H9 (cell line): ENCODE results near the gene KDM4C. TPM values are rescaled to one million over a fixed set of nuclear protein-coding genes. Genes with fewer than 3 reads are reported as not detected.

Experiments used
- DNase-seq: peaks from one replicate; pipeline ENCODE4 v3.0.0-alpha.2; 2017
- H2AFZ ChIP-seq: one replicate; pipeline ENCODE4 v1.6.1; 2013; ENCODE audit warnings: mild to moderate bottlenecking, low read length, control low read depth, moderate library complexity
- H2AK5ac ChIP-seq: 2 replicates; pipeline ENCODE4 v1.6.1; 2013; ENCODE audit warnings: low read length, control low read depth, mixed read lengths; ENCODE audit not compliant: insufficient read length
- H2BK120ac ChIP-seq: one replicate; pipeline ENCODE4 v1.6.1; 2013; ENCODE audit warnings: low read depth, mild to moderate bottlenecking, low read length, control low read depth, inconsistent platforms; ENCODE audit not compliant: poor library complexity, severe bottlenecking
- H2BK12ac ChIP-seq: 2 replicates; pipeline ENCODE4 v1.6.1; 2013; ENCODE audit warnings: low read length, control low read depth, mixed read lengths, low read depth; ENCODE audit not compliant: insufficient read length
- H2BK15ac ChIP-seq: 2 replicates; pipeline ENCODE4 v1.6.1; 2013; ENCODE audit warnings: low read depth, low read length, control low read depth
- H2BK20ac ChIP-seq: one replicate; pipeline ENCODE4 v1.6.1; 2013; ENCODE audit warnings: low read depth, mild to moderate bottlenecking, low read length, control low read depth, inconsistent platforms; ENCODE audit not compliant: poor library complexity, severe bottlenecking
- H2BK5ac ChIP-seq: 2 replicates; pipeline ENCODE4 v1.6.1; 2013; ENCODE audit warnings: low read length, control low read depth, mixed read lengths; ENCODE audit not compliant: insufficient read length
- H3K14ac ChIP-seq: 2 replicates; pipeline ENCODE4 v1.6.1; 2013; ENCODE audit warnings: low read length, control low read depth; ENCODE audit not compliant: insufficient read depth
- H3K18ac ChIP-seq: 2 replicates; pipeline ENCODE4 v1.6.1; 2013; ENCODE audit warnings: low read depth, mild to moderate bottlenecking, mixed read lengths, low read length, control low read depth; ENCODE audit not compliant: insufficient read length
- H3K23ac ChIP-seq: 2 replicates; pipeline ENCODE4 v1.6.1; 2013; ENCODE audit warnings: low read length, control low read depth, mixed read lengths, low read depth; ENCODE audit not compliant: insufficient read length
- H3K23me2 ChIP-seq: 2 replicates; pipeline ENCODE4 v1.6.1; 2013; ENCODE audit warnings: low read depth, mild to moderate bottlenecking, mixed read lengths, low read length, control low read depth; ENCODE audit not compliant: insufficient read length, poor library complexity, severe bottlenecking
- H3K27ac ChIP-seq: 2 replicates; pipeline ENCODE4 v1.5.1; 2013; ENCODE audit warnings: low read length, control low read depth, mixed read lengths, low read depth; ENCODE audit not compliant: insufficient read length
- H3K27me3 ChIP-seq: 2 replicates; pipeline ENCODE4 v1.6.1; 2013; ENCODE audit warnings: low read length, control low read depth, inconsistent platforms; ENCODE audit not compliant: insufficient read depth
- H3K4ac ChIP-seq: 2 replicates; pipeline ENCODE4 v1.6.1; 2013; ENCODE audit warnings: low read depth, mild to moderate bottlenecking, control low read depth, inconsistent platforms, low read length, moderate library complexity
- H3K4me1 ChIP-seq: 2 replicates; pipeline ENCODE4 v1.6.1; 2013; ENCODE audit warnings: low read length, control low read depth, inconsistent platforms; ENCODE audit not compliant: insufficient read depth
- H3K4me2 ChIP-seq: 2 replicates; pipeline ENCODE4 v1.6.1; 2013; ENCODE audit warnings: low read length, control low read depth, mixed read lengths; ENCODE audit not compliant: insufficient read length, insufficient read depth
- H3K56ac ChIP-seq: 2 replicates; pipeline ENCODE4 v1.6.1; 2013; ENCODE audit warnings: low read depth, mild to moderate bottlenecking, mixed read lengths, low read length, control low read depth; ENCODE audit not compliant: insufficient read length
- H3K79me1 ChIP-seq: 2 replicates; pipeline ENCODE4 v1.6.1; 2013; ENCODE audit warnings: low read depth, mild to moderate bottlenecking, moderate library complexity, low read length, control low read depth, inconsistent platforms; ENCODE audit not compliant: insufficient read depth, poor library complexity, severe bottlenecking
- H3K79me2 ChIP-seq: 2 replicates; pipeline ENCODE4 v1.6.1; 2013; ENCODE audit warnings: low read length, control low read depth, inconsistent platforms; ENCODE audit not compliant: insufficient read depth
- H3K9ac ChIP-seq: 2 replicates; pipeline ENCODE4 v1.6.1; 2013; ENCODE audit warnings: low read length, control low read depth, mixed read lengths; ENCODE audit not compliant: insufficient read length; ENCODE audit errors: extremely low read depth
- H3K9me3 ChIP-seq: one replicate; pipeline ENCODE4 v1.6.1; 2013; ENCODE audit warnings: low read depth, low read length, inconsistent platforms; ENCODE audit not compliant: control insufficient read depth
- H3T11ph ChIP-seq: one replicate; pipeline ENCODE4 v1.6.1; 2013; ENCODE audit warnings: mild to moderate bottlenecking, low read length, control low read depth, inconsistent platforms
- H4K20me1 ChIP-seq: one replicate; pipeline ENCODE4 v1.6.1; 2013; ENCODE audit not compliant: control insufficient read depth, insufficient read length, insufficient read depth
- H4K5ac ChIP-seq: 2 replicates; pipeline ENCODE4 v1.6.1; 2013; ENCODE audit warnings: low read depth, mild to moderate bottlenecking, mixed read lengths, low read length, control low read depth; ENCODE audit not compliant: insufficient read length
- H4K8ac ChIP-seq: replicated peaks from 2 replicates; pipeline ENCODE4 v1.6.1; 2013; ENCODE audit warnings: low read length, control low read depth, mixed read lengths, low read depth; ENCODE audit not compliant: insufficient read length
- H4K91ac ChIP-seq: 2 replicates; pipeline ENCODE4 v1.6.1; 2013; ENCODE audit warnings: low read depth, mild to moderate bottlenecking, moderate library complexity, mixed read lengths, low read length, control low read depth; ENCODE audit not compliant: insufficient read length
- H3K27ac Mint-ChIP-seq, 3 experiments: 2 replicates in 2 of 3; 3 replicates in 1 of 3; pipeline ENCODE4 v1.8.0; 2020 to 2021; ENCODE audit warnings: mixed read lengths in 3 of 3, mild to moderate bottlenecking in 1 of 3, moderate library complexity in 1 of 3
- H3K27me3 Mint-ChIP-seq: 2 replicates; pipeline ENCODE4 v1.8.0; 2021; ENCODE audit warnings: low read depth, mild to moderate bottlenecking, moderate library complexity, mixed read lengths
- H3K36me3 Mint-ChIP-seq, 3 experiments: 2 replicates in 2 of 3; 3 replicates in 1 of 3; pipeline ENCODE4 v1.8.0; 2020 to 2021; ENCODE audit warnings: low read depth in 3 of 3, mixed read lengths in 3 of 3; ENCODE audit not compliant: insufficient read depth in 1 of 3
- H3K4me1 Mint-ChIP-seq, 2 experiments: 2 replicates each; pipeline ENCODE4 v1.8.0; 2020; ENCODE audit warnings: mixed read lengths in 2 of 2
- H3K4me3 Mint-ChIP-seq, 2 experiments: 2 replicates in 1 of 2; 3 replicates in 1 of 2; pipeline ENCODE4 v1.8.0; 2020 to 2021; ENCODE audit warnings: mild to moderate bottlenecking in 2 of 2, mixed read lengths in 2 of 2, moderate library complexity in 1 of 2
- H3K9me3 Mint-ChIP-seq, 2 experiments: 2 replicates in 1 of 2; 3 replicates in 1 of 2; pipeline ENCODE4 v1.8.0; 2020; ENCODE audit warnings: mild to moderate bottlenecking in 2 of 2, mixed read lengths in 2 of 2, moderate library complexity in 1 of 2
- CTCF ChIP-seq: fragments of 200-600 bp; sonication (generic); conservative IDR thresholded peaks from 3 replicates; pipeline ENCODE4 v1.8.0; 2021; ENCODE audit warnings: antibody characterized with exemption, mild to moderate bottlenecking
- WGBS: extraction: QIAGEN DNeasy Blood & Tissue Kit; methylation state at CpG from one replicate; pipeline ENCODE4 v1.1.7; 2013; ENCODE audit warnings: missing lambda C conversion rate, low lambda C conversion rate, mixed read lengths; ENCODE audit not compliant: insufficient read length; ENCODE audit errors: extremely low coverage; 5-methylcytosine and 5-hydroxymethylcytosine counted together
- total RNA-seq: library from RNA; stranded (reverse); gene quantifications from 2 replicates; pipeline ENCODE4 v1.2.1, GENCODE V29; 2021

KDM4C gene
- total RNA-seq, 1 experiment from 2014 or later = 24.0 TPM

DNA sequence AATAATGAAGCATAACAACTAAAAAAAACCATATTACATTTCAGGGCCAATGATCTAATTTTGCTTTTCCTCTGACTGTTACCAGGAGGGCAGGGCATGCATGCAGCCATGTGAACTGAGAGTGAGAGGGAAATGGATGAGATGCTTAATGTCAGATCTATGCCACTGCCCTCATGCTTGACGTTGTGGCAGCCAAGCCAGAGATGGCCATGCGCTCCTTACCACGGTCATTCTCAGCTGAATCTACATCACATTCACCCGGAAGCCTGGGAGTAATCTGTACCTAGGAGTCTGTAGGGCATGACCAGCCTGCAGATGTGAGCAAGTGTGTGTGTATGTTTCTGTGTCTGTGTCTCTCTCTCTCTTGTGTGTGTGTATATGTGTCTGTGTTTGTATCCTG, 183.7 kb downstream of the KDM4C start:
- peak overlapping the region; percentile 90 for H4K8ac ChIP-seq
- WGBS = no CpG with 5 or more reads among the region's 4 CpGs
- no peaks in the 10 kb centered on the region for H3K4me1 Mint-ChIP-seq
- H2BK5ac ChIP-seq = no peak overlapping the region
- H3K4ac ChIP-seq = no peak overlapping the region
- H3K27ac ChIP-seq = no peak overlapping the region
- no peaks in the 10 kb centered on the region for H3K4me1 ChIP-seq
- H3K56ac ChIP-seq = no peak overlapping the region
- TF ChIP-seq CTCF = no peak
- H3K23ac ChIP-seq = no peak overlapping the region
- H2BK120ac ChIP-seq = no peak overlapping the region
- no peak overlapping the region for H3K4me2 ChIP-seq
- no peak overlapping the region for H3K9ac ChIP-seq
- H3K23me2 ChIP-seq = no peaks in the 10 kb centered on the region
- no peaks in the 10 kb centered on the region for H3K9me3 ChIP-seq
- H4K5ac ChIP-seq = peak overlapping the region; percentile 47
- H2BK20ac ChIP-seq = no peak overlapping the region
- H2AK5ac ChIP-seq = peak overlapping the region; percentile 23
- H2BK15ac ChIP-seq = no peak overlapping the region
- peaks cover 2 to 7% (median 4%) of the 10 kb centered on the region in 3 experiments; a peak in 5 of 7 replicates for H3K36me3 Mint-ChIP-seq
- H3K4me3 Mint-ChIP-seq = no peak overlapping the region
- peak overlapping the region in 1 of 3 experiments; percentile 78; a peak in 2 of 7 replicates for H3K27ac Mint-ChIP-seq
- H3K9me3 Mint-ChIP-seq = no peaks in the 10 kb centered on the region
- no peak overlapping the region for H2BK12ac ChIP-seq
- no peaks in the 10 kb centered on the region for H3K27me3 Mint-ChIP-seq
- H3K27me3 ChIP-seq = no peaks in the 10 kb centered on the region
- DNase-seq = no peak
- no peak overlapping the region for H4K91ac ChIP-seq
- no peaks in the 10 kb centered on the region for H3K79me1 ChIP-seq
- no peak overlapping the region for H2AFZ ChIP-seq
- H3K14ac ChIP-seq = no peak overlapping the region; the same call in 1 of the 2 replicates
- H3K18ac ChIP-seq = no peak overlapping the region
- no peak overlapping the region for H3T11ph ChIP-seq
- no peaks in the 10 kb centered on the region for H3K79me2 ChIP-seq
- H4K20me1 ChIP-seq = no peaks in the 10 kb centered on the region
